Measurements from ENCODE around the gene KCNJ11. TPM values are rescaled to one million over a fixed set of nuclear protein-coding genes. Genes with fewer than 3 reads are reported as not detected.

KCNJ11 gene
- 7.4 TPM for polyA plus RNA-seq (2012; ENCODE audit: insufficient read length, low read depth)

DNA sequence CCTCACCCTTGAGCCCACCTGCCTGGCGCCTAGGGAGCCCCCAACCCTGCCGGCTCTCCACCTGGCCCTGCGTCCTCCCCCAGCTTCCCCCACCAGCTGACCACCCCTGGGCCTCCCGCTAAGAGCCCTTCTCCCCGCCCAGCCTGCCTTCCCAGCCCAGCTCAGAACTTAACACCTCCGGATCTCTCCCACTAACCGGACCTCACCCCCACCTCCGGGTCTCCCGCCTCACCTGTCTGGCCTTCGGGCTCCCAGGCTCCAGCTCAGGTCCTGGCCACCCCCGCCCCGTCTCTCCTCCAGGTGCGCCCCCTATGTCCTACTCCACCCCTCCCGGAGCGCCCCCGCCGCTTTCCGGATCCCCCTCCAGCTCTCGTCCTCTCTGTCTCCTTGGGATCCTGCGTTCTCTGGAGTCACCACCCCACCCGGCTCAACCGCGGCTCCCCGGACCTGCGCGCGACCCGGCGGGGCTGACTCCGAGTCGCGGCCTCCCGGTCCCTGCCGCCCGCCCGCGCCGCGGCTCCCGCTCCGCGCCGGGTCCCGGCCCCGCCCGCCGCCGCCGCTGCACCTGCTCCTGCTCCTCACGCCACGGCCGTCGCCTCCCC, at the start of gene KCNJ11:
TSS of gene KCNJ11 (minus strand) at position 51 of the 602 bp plus-strand sequence. CDS start 568 bp downstream, outside the sequence.
- no peak for TF ChIP-seq TAF1 (IDR thresholded peaks at IDR 0.05; ENCODE audit: borderline replicate concordance, insufficient read depth, low read length)
- TF ChIP-seq FOXP2 (optimal IDR thresholded peaks at IDR 0.05; ENCODE audit: borderline replicate concordance, extremely low read depth, extremely low read length, insufficient read depth): no peak
- TF ChIP-seq, protein P1, sequence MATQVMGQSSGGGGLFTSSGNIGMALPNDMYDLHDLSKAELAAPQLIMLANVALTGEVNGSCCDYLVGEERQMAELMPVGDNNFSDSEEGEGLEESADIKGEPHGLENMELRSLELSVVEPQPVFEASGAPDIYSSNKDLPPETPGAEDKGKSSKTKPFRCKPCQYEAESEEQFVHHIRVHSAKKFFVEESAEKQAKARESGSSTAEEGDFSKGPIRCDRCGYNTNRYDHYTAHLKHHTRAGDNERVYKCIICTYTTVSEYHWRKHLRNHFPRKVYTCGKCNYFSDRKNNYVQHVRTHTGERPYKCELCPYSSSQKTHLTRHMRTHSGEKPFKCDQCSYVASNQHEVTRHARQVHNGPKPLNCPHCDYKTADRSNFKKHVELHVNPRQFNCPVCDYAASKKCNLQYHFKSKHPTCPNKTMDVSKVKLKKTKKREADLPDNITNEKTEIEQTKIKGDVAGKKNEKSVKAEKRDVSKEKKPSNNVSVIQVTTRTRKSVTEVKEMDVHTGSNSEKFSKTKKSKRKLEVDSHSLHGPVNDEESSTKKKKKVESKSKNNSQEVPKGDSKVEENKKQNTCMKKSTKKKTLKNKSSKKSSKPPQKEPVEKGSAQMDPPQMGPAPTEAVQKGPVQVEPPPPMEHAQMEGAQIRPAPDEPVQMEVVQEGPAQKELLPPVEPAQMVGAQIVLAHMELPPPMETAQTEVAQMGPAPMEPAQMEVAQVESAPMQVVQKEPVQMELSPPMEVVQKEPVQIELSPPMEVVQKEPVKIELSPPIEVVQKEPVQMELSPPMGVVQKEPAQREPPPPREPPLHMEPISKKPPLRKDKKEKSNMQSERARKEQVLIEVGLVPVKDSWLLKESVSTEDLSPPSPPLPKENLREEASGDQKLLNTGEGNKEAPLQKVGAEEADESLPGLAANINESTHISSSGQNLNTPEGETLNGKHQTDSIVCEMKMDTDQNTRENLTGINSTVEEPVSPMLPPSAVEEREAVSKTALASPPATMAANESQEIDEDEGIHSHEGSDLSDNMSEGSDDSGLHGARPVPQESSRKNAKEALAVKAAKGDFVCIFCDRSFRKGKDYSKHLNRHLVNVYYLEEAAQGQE (IDR thresholded peaks at IDR 0.05; ENCODE audit: insufficient read depth in 1 of 2, low read depth in 2 of 2, low read length in 2 of 2): no peak
- no peak for TF ChIP-seq POLR2AphosphoS5 (IDR thresholded peaks at IDR 0.05; ENCODE audit: low read depth, low read length)
- TF ChIP-seq SIN3A (IDR thresholded peaks at IDR 0.05; ENCODE audit: borderline replicate concordance, insufficient read depth, low read length): no peak

DNA sequence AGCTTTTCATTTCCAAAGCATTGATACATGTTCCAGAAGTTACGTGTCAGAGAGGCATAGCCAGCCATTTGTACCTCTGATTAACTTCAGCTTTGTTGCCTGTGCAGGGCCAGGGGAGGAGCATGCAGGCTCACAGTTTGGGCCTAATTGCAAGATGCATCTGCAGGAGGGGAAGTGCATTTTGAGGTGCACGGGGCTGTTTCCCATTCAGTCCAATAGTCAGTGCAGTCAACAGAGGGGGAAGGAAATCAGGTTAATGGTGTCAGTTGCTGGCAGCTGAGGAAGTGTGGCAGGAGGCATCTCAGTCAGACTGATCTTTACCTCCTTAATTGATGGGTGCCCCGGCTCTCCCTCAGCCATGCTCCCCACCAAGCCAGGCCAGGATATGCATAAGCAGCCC, 48.9 kb upstream of the KCNJ11 start:
- TF ChIP-seq FOXP2 (optimal IDR thresholded peaks at IDR 0.05; ENCODE audit: borderline replicate concordance, extremely low read depth, extremely low read length, insufficient read depth) (no peak), TAF1 (IDR thresholded peaks at IDR 0.05; ENCODE audit: borderline replicate concordance, insufficient read depth, low read length) (no peak), SIN3A (IDR thresholded peaks at IDR 0.05; ENCODE audit: borderline replicate concordance, insufficient read depth, low read length) (no peak), POLR2AphosphoS5 (IDR thresholded peaks at IDR 0.05; ENCODE audit: low read depth, low read length) (no peak)
- TF ChIP-seq, protein P1 (IDR thresholded peaks at IDR 0.05; ENCODE audit: insufficient read depth in 1 of 2, low read depth in 2 of 2, low read length in 2 of 2): no peak

DNA sequence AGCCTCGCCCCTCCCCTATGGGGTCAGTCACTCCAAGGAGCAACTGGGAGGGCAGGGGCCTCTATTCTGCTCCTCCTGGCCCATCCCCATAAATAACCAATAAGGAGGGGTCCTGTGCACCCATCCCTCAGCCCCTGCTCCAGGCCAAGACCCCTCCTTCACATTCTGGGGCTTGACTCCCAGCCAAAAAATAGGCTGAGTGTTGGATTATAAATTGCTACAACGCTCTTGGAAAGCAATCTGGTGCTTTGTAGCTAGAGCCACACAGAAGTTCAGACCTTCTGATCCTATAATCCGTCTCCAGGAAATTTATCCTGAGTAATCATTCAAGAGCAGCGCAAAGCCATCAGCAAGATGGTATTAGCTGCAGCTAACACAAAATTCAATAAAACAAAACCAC, 45.6 kb upstream of the KCNJ11 start:
- TF ChIP-seq FOXP2 (optimal IDR thresholded peaks at IDR 0.05; ENCODE audit: borderline replicate concordance, extremely low read depth, extremely low read length, insufficient read depth) (no peak), POLR2AphosphoS5 (IDR thresholded peaks at IDR 0.05; ENCODE audit: low read depth, low read length) (no peak), SIN3A (IDR thresholded peaks at IDR 0.05; ENCODE audit: borderline replicate concordance, insufficient read depth, low read length) (no peak), TAF1 (IDR thresholded peaks at IDR 0.05; ENCODE audit: borderline replicate concordance, insufficient read depth, low read length) (no peak)
- TF ChIP-seq, protein P1 (IDR thresholded peaks at IDR 0.05; ENCODE audit: insufficient read depth in 1 of 2, low read depth in 2 of 2, low read length in 2 of 2): no peak

DNA sequence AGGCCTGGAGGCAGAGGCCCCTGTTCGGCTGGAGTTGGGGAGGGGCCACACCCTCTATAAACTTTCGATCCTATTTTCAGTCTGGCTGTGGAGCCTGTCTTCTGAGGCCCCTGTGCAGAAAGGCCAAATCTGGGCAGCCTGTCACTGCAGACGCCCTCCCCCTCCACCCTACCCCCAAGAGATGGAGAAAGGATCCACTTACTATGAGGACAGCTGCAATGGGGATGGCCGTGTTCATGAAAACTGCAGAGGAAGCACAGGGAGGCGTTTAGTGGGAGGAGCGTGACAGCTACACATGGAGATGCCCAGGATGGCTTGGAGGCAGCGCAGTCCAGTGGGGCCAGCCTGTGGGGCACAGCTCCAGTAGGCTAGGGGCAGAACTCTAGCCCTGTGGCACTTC, 43.5 kb upstream of the KCNJ11 start:
- TF ChIP-seq TAF1 (IDR thresholded peaks at IDR 0.05; ENCODE audit: borderline replicate concordance, insufficient read depth, low read length) (no peak), FOXP2 (optimal IDR thresholded peaks at IDR 0.05; ENCODE audit: borderline replicate concordance, extremely low read depth, extremely low read length, insufficient read depth) (no peak), SIN3A (IDR thresholded peaks at IDR 0.05; ENCODE audit: borderline replicate concordance, insufficient read depth, low read length) (no peak), POLR2AphosphoS5 (IDR thresholded peaks at IDR 0.05; ENCODE audit: low read depth, low read length) (no peak)
- TF ChIP-seq, protein P1 (IDR thresholded peaks at IDR 0.05; ENCODE audit: insufficient read depth in 1 of 2, low read depth in 2 of 2, low read length in 2 of 2): no peak

Data from PFSK-1 (cell line).